Transverse colon (tissue), 4 donors: ENCODE data around the gene ZNF74. TPM values are rescaled to one million over a fixed set of nuclear protein-coding genes. Genes with fewer than 3 reads are reported as not detected.
A peak's percentile ranks its signal among the peaks of the same experiment; 100 is the strongest.

Source experiments
- DNase-seq: peaks from one replicate; pipeline ENCODE4 v3.0.0-alpha.2; 2019
- H3K27ac ChIP-seq, 4 donors: fragments of 200-600 bp; sonication (generic); 2 replicates each; pipeline ENCODE4 v1.5.1; 2016 to 2018; ENCODE audit warnings: inconsistent platforms in 4 of 4
- H3K27me3 ChIP-seq: fragments of 200-600 bp; sonication (generic); 2 replicates; pipeline ENCODE4 v1.5.1; 2017; ENCODE audit warnings: inconsistent platforms
- H3K36me3 ChIP-seq, 4 donors: fragments of 200-600 bp; sonication (generic); 2 replicates each; pipeline ENCODE4 v1.5.1; 2017 to 2019; ENCODE audit warnings: inconsistent platforms in 4 of 4
- H3K4me1 ChIP-seq, 4 donors: fragments of 200-600 bp; sonication (generic); 2 replicates each; pipeline ENCODE4 v1.5.1; 2017 to 2020; ENCODE audit warnings: inconsistent platforms in 4 of 4
- H3K4me3 ChIP-seq, 4 donors: fragments of 200-600 bp; sonication (generic); 1 replicate in 1 of 4; 2 replicates in 3 of 4; pipeline versions ENCODE4 v1.5.1 to v1.6.1; 2017 to 2019; ENCODE audit warnings: inconsistent platforms in 4 of 4
- H3K9me3 ChIP-seq, 2 donors: fragments of 200-600 bp; sonication (generic); 2 replicates each; pipeline ENCODE4 v1.5.1; 2017 to 2019; ENCODE audit warnings: inconsistent platforms in 2 of 2
- CTCF ChIP-seq, 5 experiments: fragments of 200-600 bp in 3 of 5; fragments of 450-650 bp in 2 of 5; sonication (generic) in 3 of 5; IDR thresholded peaks; 1 replicate in 2 of 5; 2 replicates in 3 of 5; pipeline ENCODE4 v1.5.1; 2016 to 2017; ENCODE audit warnings: antibody characterized with exemption in 5 of 5, inconsistent platforms in 3 of 5, mild to moderate bottlenecking in 2 of 5, moderate library complexity in 1 of 5
- EP300 ChIP-seq: sonication (generic); formaldehyde crosslinking; IDR thresholded peaks from one replicate; pipeline ENCODE4 v1.6.1; 2017; ENCODE audit warnings: antibody characterized with exemption, low read depth
- POLR2A ChIP-seq: fragments of 450-650 bp; IDR thresholded peaks from one replicate; pipeline ENCODE4 v1.6.1; 2016; ENCODE audit warnings: antibody characterized with exemption, mild to moderate bottlenecking, moderate library complexity
- POLR2AphosphoS5 ChIP-seq, 3 donors: sonication (generic); formaldehyde crosslinking; IDR thresholded peaks; one replicate each; pipeline ENCODE4 v1.6.1; 2016; ENCODE audit warnings: antibody characterized with exemption in 3 of 3
- WGBS, 2 donors: methylation state at CpG; one replicate each; pipeline ENCODE4 v1.1.5; 2018; ENCODE audit warnings: low coverage in 1 of 2; 5-methylcytosine and 5-hydroxymethylcytosine counted together
- in situ Hi-C, 4 donors: fragments of 200-750 bp; cut with MboI; loops; one replicate each; pipeline versions ENCODE4 v1.15.0 to v1.15.1; 2017; ENCODE audit warnings: low sequenced_read_pairs in 3 of 4, low pct_ligation_motif_present in 1 of 4, low pct_unique_long_range_greater_than_20kb in 1 of 4
- intact Hi-C: fragments of 100-400 bp; cut with DNase I; formaldehyde crosslinking; loops from one replicate; pipeline ENCODE4 v1.15.1; 2023; ENCODE audit warnings: low total_unique reads
- total RNA-seq, 4 donors: library from RNA; depleted of rRNA; stranded (reverse); fragments of >200 nt; gene quantifications; one replicate each; pipeline ENCODE4 v1.1.0, GENCODE V29; 2016

Gene ZNF74
- total RNA-seq, 4 donors from 2014 or later: 1.9 to 11.5 (median 6.6) TPM

- 75 to 100% methylated on average over 2 to 37 of the region's 59 CpGs for WGBS, 2 donors
- no peak for TF ChIP-seq POLR2AphosphoS5 (IDR thresholded peaks at IDR 0.05)
- no peak for TF ChIP-seq CTCF (IDR thresholded peaks at IDR 0.05)
- no peak for TF ChIP-seq EP300
- TF ChIP-seq POLR2A: no peak
- peak overlapping the region in 1 of 4 donors; percentile 23 for H3K4me3 ChIP-seq
These were observed 31.1 kb downstream of the ZNF74 start for GRCh38 chr22:20424932-20425565.

GRCh38 chr22:20425566-20426258 is 31.8 kb downstream of the ZNF74 start:
- Histone ChIP-seq H3K36me3 (no peaks in the 10 kb centered on the region), H3K9me3 (no peaks in the 10 kb centered on the region), H3K4me3 (peak overlapping the region in 2 of 4 donors; percentile 11 to 23), H3K4me1 (peaks cover 6 to 43% (median 28%) of the 10 kb centered on the region in 4 donors), H3K27me3 (peaks cover 75% of the 10 kb centered on the region), H3K27ac (no peak overlapping the region)
- in situ Hi-C loops (no loop called here), intact Hi-C loops (no loop called here)
- TF ChIP-seq EP300 (no peak), POLR2AphosphoS5 (IDR thresholded peaks at IDR 0.05) (no peak), POLR2A (no peak), CTCF (IDR thresholded peaks at IDR 0.05) (no peak)
- no peak for DNase-seq
- 56 to 67% methylated on average over 17 to 70 of the region's 96 CpGs for WGBS, 2 donors

More at GRCh38 chr22:20424932-20425565, 31.1 kb downstream of the ZNF74 start:
- DNase-seq: no peak
- H3K4me1 ChIP-seq: peaks cover 4 to 37% (median 21%) of the 10 kb centered on the region in 4 donors
- H3K36me3 ChIP-seq: no peaks in the 10 kb centered on the region
- H3K9me3 ChIP-seq: no peaks in the 10 kb centered on the region
- in situ Hi-C loops: loop anchor here in 1 of 4 donors (25.0 kb wide), 1 partner anchor 312 kb away; no protein-coding TSS in a partner anchor
- peaks cover 68% of the 10 kb centered on the region for H3K27me3 ChIP-seq
- intact Hi-C loops: no loop called here
- H3K27ac ChIP-seq: no peak overlapping the region

- in situ Hi-C loops (no loop called here), intact Hi-C loops (no loop called here)
- no peaks in the 10 kb centered on the region for H3K36me3 ChIP-seq
- H3K27me3 ChIP-seq: peaks cover 78% of the 10 kb centered on the region
- WGBS, 2 donors: 81% methylated on average over 9 of the region's 12 CpGs; no CpG with 5 or more reads in 1 of the 2 donors
- no peak for DNase-seq
- TF ChIP-seq CTCF (IDR thresholded peaks at IDR 0.05): no peak
- no peak for TF ChIP-seq EP300
- TF ChIP-seq POLR2AphosphoS5 (IDR thresholded peaks at IDR 0.05): no peak
- no peak for TF ChIP-seq POLR2A
- no peak overlapping the region for H3K4me3 ChIP-seq
- H3K27ac ChIP-seq: no peak overlapping the region
- H3K4me1 ChIP-seq: peaks cover 11 to 49% (median 33%) of the 10 kb centered on the region in 4 donors
- H3K9me3 ChIP-seq: no peaks in the 10 kb centered on the region
These were observed 32.3 kb downstream of the ZNF74 start for GRCh38 chr22:20426259-20426615.

GRCh38 chr22:20427104-20427944 is 33.4 kb downstream of the ZNF74 start:
- Histone ChIP-seq H3K4me1 (peaks cover 15 to 54% (median 39%) of the 10 kb centered on the region in 4 donors), H3K9me3 (no peaks in the 10 kb centered on the region), H3K4me3 (no peak overlapping the region), H3K27ac (no peak overlapping the region), H3K27me3 (peaks cover 89% of the 10 kb centered on the region), H3K36me3 (no peaks in the 10 kb centered on the region)
- no peak for DNase-seq
- in situ Hi-C loops (no loop called here), intact Hi-C loops (no loop called here)
- TF ChIP-seq POLR2AphosphoS5 (IDR thresholded peaks at IDR 0.05) (no peak), EP300 (no peak), POLR2A (no peak), CTCF (IDR thresholded peaks at IDR 0.05) (no peak)
- WGBS, 2 donors: 84 to 100% methylated on average over 2 to 8 of the region's 8 CpGs
